Stimulated activated CD8-positive, alpha-beta memory T cell treated with anti-CD3 and anti-CD28 coated beads, Interleukin-7, amount 100 ng/mL, for 1 hour (primary cell): ENCODE results near the gene GNGT2.
"Not testable (repeated sequence)": the region's sequence is repeated elsewhere in the genome, so short reads cannot be mapped to it uniquely, and the experiment has no call there.

ENCODE experiments used
- DNase-seq, 2 donors: peaks; one replicate each; pipeline ENCODE4 v3.0.0-alpha.2; 2020; ENCODE audit warnings: low read depth in 2 of 2

The GNGT2 gene

GRCh38 chr17:49204516-49204915 is 5.9 kb downstream of the GNGT2 start:
- DNase-seq: no peak

- no peak for DNase-seq
These were observed 6.6 kb downstream of the GNGT2 start for GRCh38 chr17:49203796-49204195.

- no peak for DNase-seq
These were observed 8.9 kb downstream of the GNGT2 start for GRCh38 chr17:49201481-49201927.

- no peak for DNase-seq
These were observed 9.8 kb downstream of the GNGT2 start for GRCh38 chr17:49200423-49201083.

- no peak for DNase-seq
These were observed 12.2 kb downstream of the GNGT2 start for GRCh38 chr17:49198211-49198610.

- DNase-seq: no peak
These were observed 12.9 kb downstream of the GNGT2 start for GRCh38 chr17:49197346-49197998.

- no peak for DNase-seq
These were observed 13.9 kb downstream of the GNGT2 start for GRCh38 chr17:49196520-49196919.

GRCh38 chr17:49195751-49196150 is 14.6 kb downstream of the GNGT2 start:
- no peak for DNase-seq

GRCh38 chr17:49194297-49194607 is 16.1 kb downstream of the GNGT2 start:
- no peak for DNase-seq

- no peak for DNase-seq
These were observed 16.7 kb downstream of the GNGT2 start for GRCh38 chr17:49193513-49194296.

GRCh38 chr17:49191917-49192741 is 18.2 kb downstream of the GNGT2 start:
- DNase-seq: peak; percentile 92

- no peak for DNase-seq
These were observed 18.9 kb downstream of the GNGT2 start for GRCh38 chr17:49191409-49191916.

- DNase-seq: no peak
These were observed 19.4 kb downstream of the GNGT2 start for GRCh38 chr17:49190932-49191331.

- no peak for DNase-seq
These were observed 23.1 kb downstream of the GNGT2 start for GRCh38 chr17:49187301-49187700.

- DNase-seq: not testable (repeated sequence)
These were observed 25.0 kb downstream of the GNGT2 start for GRCh38 chr17:49185381-49185780.

GRCh38 chr17:49184522-49184921 is 25.9 kb downstream of the GNGT2 start:
- not testable (repeated sequence) for DNase-seq

GRCh38 chr17:49183801-49184200 is 26.6 kb downstream of the GNGT2 start:
- no peak for DNase-seq

- DNase-seq: no peak
These were observed 27.0 kb downstream of the GNGT2 start for GRCh38 chr17:49183341-49183740.

- DNase-seq: no peak
These were observed 29.3 kb downstream of the GNGT2 start for GRCh38 chr17:49180998-49181635.

GRCh38 chr17:49180303-49180702 is 30.1 kb downstream of the GNGT2 start:
- peak; percentile 26 to 54 for DNase-seq

- not testable (repeated sequence) for DNase-seq
These were observed 34.4 kb downstream of the GNGT2 start for GRCh38 chr17:49175978-49176377.
